HS-5 (cell line): ENCODE measurements around the gene TMEM131L.
A peak's percentile ranks its signal among the peaks of the same experiment; 100 is the strongest.
"Not testable (repeated sequence)": the region's sequence is repeated elsewhere in the genome, so short reads cannot be mapped to it uniquely, and the experiment has no call there.

ENCODE experiments used
- DNase-seq: peaks from one replicate; pipeline ENCODE4 v3.0.0-alpha.2; 2012; ENCODE audit warnings: low read depth

TMEM131L gene

GRCh38 chr4:153499005-153499404, 32.8 kb downstream of the TMEM131L start:
- DNase-seq: no peak

GRCh38 chr4:153501578-153501977, 35.4 kb downstream of the TMEM131L start:
- no peak for DNase-seq

GRCh38 chr4:153502584-153502983, 36.4 kb downstream of the TMEM131L start:
- DNase-seq: no peak

GRCh38 chr4:153506341-153507309, 40.5 kb downstream of the TMEM131L start:
- DNase-seq: no peak

- no peak for DNase-seq
Measured at GRCh38 chr4:153507310-153508073, 41.3 kb downstream of the TMEM131L start.

- DNase-seq: not testable (repeated sequence)
Measured at GRCh38 chr4:153509212-153509611, 43.1 kb downstream of the TMEM131L start.

GRCh38 chr4:153509724-153510123, 43.6 kb downstream of the TMEM131L start:
- DNase-seq: no peak

GRCh38 chr4:153510252-153511001, 44.3 kb downstream of the TMEM131L start:
- no peak for DNase-seq

- DNase-seq: no peak
Measured at GRCh38 chr4:153511104-153511503, 44.9 kb downstream of the TMEM131L start.

- DNase-seq: no peak
Measured at GRCh38 chr4:153512162-153512852, 46.1 kb downstream of the TMEM131L start.

GRCh38 chr4:153512952-153513500, 46.9 kb downstream of the TMEM131L start:
- DNase-seq: no peak

- peak; percentile 86 for DNase-seq
Measured at GRCh38 chr4:153513596-153513995, 47.4 kb downstream of the TMEM131L start.

GRCh38 chr4:153514001-153514526, 47.9 kb downstream of the TMEM131L start:
- DNase-seq: peak; percentile 58

GRCh38 chr4:153514688-153515426, 48.7 kb downstream of the TMEM131L start:
- DNase-seq: no peak

GRCh38 chr4:153517159-153517558, 51.0 kb downstream of the TMEM131L start:
- no peak for DNase-seq

- DNase-seq: no peak
Measured at GRCh38 chr4:153518001-153518400, 51.8 kb downstream of the TMEM131L start.

GRCh38 chr4:153518637-153519389, 52.7 kb downstream of the TMEM131L start:
- DNase-seq: no peak

GRCh38 chr4:153519687-153520086, 53.5 kb downstream of the TMEM131L start:
- no peak for DNase-seq

GRCh38 chr4:153520227-153520626, 54.1 kb downstream of the TMEM131L start:
- DNase-seq: no peak
